Endometrial microvascular endothelial cells (primary cell): ENCODE measurements around the gene ATG4B. TPM values are rescaled to one million over a fixed set of nuclear protein-coding genes. Genes with fewer than 3 reads are reported as not detected.

Experiments
- in situ Hi-C: cut with HindIII; loops from 2 replicates; pipeline ENCODE4 v1.10.0; 2017; ENCODE audit warnings: low sequenced_read_pairs, low pct_unique_long_range_greater_than_20kb; ENCODE audit errors: inconsistent ontology term
- total RNA-seq: library from RNA; depleted of rRNA; stranded (reverse); fragments of >200 nt; gene quantifications from one replicate; pipeline ENCODE4 v1.2.3, GENCODE V29; 2015; ENCODE audit errors: inconsistent ontology term

The ATG4B gene
- total RNA-seq, 1 donor from 2014 or later: 67.7 TPM

DNA sequence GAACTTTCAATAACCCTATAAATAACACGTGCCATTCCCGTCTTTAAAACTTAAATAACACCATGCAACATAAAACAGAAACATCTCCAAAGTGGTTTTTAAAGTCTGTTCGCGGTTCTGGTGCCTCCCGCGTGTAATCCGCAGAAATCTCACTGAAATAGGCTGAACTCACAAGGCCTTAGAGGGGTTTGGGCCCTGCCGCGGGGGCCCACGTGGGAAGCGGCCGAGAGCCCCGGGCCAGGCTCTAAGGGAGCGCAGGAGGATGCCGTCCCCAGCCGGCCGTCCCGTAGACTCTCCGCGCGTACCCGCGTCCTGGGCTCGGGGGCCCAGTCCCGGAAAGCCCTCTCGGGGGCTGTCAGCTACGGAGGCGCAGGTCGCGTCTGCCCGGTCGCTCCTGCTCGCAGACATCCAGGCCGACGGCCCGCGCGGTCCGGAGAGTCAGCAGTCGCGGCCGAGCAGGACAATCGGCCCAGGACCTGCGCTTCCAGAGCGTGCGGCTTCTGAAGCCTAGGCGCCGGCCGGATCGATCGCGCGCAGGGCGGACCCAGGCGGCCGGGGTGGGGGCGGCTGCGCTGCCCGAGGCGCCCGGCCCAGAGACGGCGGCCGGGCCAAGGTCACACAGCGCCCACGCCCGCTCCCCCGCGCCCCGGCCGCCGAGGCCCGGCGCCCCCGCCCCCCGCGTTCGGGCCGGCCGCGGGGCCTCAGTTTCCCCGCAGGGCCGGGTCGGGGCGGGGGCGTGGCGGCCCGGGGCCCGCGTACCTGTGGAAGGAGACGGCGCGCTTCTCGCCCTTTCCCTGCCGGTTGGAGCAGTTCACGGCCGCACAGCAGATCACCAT, 1.1 kb upstream of the ATG4B start:
- in situ Hi-C loops: no loop called here

DNA sequence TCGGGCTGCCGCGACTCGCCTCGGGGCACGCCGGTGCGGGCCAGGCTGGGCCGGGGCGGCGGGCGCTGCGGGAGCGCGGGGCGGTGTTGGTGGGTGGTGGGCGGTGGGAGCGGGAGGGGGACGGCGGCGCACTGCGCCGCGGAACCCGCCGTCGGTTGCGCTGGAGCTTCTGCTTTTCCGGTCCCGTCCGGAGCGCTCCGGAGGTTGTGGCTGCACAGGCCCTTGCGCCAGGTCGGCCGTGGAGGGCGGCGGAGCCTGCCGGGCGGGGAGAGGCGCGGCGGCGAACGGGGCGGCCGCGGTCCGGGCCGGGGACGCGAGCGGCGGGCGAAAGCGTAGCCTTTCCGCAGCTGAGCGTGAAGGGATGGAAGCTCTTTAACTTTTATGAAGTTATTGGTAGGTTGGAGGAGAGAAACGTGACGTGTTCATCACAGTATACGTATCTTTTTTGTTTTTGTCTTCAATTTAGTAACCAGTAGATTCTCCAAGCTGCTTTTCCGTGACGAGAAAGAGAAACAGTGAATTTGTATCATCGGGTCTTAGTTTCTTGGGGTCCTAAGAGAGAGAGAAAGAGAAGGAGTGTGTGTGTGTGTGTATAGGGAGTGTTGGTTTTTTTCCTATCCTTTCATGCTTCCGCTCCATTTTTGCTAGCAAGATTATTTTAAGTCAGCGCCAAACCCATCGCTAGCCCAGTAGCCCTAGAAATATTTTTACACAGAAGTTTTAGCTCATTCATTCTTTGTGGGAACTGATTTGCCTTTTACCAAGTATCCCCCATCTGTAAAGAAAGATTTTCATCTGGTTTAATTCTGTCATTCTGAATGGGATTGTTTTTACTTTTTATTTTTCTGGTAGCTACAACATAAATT, 535 bp downstream of the ATG4B start:
- in situ Hi-C loops: no loop called here

DNA sequence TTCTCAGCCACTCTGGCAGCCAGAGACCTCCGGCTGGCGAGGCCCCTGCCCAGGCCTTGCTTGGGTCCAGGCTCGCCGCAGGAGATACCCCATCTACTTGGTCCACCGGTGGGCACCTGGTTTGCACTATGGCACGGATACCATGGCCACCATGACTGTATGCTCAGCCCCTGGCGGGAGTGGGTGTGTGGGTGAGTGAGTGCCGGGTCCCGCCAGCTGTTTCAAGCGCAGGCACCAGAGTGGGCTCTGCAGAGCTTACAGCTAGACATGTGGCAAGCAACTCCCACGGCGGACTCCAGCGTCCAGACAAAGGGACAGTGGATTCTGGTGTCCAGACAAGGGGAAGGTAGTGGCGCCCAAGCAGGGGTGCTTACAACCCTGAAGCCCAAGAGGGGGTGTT, 1.4 kb downstream of the ATG4B start:
- in situ Hi-C loops: no loop called here

DNA sequence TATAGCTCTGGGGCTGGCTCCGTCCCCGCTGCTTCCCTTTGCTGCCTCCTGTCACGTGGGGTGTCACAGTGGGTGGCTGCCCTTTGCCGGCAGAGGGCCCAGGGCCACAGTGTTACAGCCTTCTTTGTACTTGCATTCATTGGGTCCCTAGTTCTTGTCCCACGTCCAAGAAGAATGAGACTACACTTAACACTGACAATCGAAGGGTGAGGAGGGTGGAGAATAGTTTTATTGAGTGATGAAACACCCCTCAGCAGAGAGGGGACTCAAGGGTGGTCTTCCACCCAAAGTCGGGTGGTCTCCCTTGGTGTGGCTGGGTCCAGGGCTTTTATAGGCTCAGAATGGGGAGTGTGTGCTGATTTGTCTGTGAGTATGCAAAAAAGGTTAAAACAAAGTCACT, 1.9 kb downstream of the ATG4B start:
- in situ Hi-C loops: no loop called here

DNA sequence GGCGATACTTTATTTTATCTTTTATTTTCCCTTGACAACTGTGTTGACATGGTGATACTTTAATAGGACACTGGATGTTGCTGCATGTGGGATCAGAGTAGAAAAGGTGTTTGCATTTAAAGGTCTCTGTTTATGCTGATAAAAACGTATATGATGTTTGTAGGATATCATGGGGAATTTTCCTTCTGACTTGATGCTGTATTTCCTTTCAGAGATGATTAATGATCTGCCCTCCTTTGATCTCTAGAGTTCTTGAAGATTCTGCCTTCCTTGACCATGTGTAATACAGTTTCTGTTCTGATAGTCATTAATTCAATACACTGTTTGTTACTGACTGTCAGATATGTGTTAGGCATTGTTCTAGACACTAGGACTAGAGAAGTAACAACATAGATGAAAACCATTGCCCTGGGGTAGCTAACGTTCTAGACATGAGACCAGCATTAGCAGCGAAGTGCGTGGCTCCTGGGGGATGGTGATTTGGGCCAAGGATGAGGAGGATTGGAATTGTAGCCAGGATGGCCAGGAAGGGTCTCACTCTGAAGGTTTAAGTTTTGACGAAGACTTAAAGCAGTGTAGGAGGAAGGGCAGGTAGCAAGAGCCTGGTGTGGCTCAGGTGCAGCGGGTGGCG, 2.8 kb downstream of the ATG4B start:
- in situ Hi-C loops: no loop called here

DNA sequence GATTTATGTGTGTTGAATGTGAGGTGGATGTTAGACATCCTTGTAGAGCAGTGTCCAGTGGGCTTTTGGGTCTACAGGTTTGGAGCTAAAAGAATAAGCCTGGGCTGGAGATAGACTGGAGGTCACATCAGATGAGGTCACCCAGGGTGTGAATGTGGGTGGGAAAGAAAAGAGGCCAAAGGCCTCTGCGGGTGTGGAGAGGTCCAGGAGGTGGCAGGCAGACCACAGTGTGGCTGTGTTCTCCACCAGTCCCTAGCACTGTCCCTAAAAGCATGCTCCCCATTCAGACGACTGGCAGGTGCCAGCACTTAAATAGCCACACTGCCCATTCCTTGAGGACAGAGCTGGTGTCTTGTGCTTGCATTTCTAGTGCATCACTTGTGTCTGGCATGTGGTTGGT, 4.1 kb downstream of the ATG4B start:
- in situ Hi-C loops: no loop called here

DNA sequence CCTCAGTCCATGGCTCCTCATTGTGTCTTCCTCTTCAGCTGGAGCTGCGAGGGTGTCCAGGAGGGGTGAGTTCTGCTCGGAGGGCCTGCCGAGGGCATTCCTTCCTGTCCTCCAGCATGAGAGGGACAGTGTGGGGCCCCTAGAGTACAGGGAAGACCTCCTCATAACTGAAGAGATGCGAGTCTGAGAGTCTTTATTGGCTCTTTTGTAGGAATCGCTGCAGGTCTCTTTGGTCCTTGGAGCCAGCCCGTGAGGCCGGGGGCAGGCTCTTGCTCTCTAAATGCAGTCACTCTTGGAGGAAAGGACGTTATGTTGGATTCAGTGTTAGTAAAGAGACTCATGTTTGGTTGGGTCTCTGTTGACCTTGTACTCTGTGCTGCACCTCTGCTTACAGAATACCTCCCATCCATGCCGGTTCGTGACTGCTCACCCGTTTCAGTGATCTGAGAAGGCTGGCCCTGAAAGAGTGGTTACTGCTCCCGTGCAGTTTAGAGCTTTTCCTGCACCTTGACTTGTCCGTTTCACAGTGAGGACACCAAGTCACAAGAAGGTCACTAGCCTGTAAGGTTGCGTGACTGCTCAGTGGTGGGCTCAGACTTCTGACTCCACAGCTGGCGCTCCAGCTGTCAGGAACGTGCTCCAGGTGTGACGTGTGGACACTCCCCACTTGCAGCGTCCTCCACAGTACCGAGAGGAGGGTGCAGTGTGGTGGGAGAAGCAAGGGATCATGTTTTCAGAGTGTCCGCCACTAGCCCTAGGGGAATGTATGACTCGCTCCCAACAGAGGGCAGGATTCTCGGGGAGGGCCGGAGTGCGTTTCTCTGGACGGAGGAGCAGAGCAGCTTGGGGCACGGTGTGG, 7.8 kb downstream of the ATG4B start:
- in situ Hi-C loops: no loop called here

DNA sequence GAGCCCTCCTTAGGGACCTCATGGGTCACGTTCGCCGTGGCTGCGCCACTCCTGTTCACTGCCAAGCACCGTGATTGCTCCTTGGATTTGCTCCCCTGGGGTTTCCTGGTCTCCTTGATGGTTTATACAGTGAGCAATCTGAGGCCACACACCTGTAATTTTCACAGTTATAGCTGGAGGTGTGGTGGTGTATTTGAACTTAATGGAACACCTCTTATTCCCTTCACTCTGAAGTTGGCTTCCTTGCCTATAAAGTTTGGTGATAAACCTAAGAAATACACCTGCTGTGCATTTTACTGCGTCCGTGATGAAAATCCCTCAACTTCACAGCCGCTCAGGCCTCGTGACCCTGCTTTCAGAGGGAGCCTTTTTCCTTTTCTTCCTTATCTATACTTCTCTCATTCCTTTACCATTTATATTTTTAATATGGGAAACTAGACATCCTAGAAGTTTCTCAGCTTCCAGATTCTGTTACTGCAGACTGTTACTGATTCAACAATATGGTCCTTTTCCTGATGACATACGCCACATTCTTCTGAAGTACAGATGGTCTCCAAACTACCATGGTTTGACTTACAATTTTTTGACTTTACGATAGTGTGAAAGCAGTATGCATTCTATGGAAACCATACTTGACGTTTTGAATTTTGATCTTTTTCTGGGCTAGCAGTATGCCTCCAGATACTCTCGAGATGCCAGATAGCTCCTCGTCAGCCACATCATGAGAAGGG, 8.6 kb downstream of the ATG4B start:
- in situ Hi-C loops: no loop called here

DNA sequence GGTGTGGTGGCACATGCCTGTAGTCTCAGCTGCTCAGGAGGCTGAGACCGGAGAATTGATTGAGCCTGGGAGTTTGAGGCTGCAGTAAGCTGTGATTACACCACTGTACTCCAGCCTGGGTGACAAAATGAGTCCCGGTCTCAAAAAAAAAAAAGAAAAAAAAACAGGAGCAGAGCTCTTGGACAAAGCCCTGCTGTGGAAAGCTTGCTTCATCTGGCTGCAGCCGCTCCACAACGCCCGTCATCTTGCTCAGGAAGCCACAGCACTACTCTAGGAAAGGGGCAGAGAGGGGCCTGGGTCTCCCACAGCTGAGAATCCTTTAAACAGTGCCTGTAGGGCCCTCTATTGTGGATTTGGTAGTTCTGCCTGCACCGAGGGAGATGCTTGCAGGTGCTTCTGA, 11.0 kb downstream of the ATG4B start:
- in situ Hi-C loops: no loop called here

DNA sequence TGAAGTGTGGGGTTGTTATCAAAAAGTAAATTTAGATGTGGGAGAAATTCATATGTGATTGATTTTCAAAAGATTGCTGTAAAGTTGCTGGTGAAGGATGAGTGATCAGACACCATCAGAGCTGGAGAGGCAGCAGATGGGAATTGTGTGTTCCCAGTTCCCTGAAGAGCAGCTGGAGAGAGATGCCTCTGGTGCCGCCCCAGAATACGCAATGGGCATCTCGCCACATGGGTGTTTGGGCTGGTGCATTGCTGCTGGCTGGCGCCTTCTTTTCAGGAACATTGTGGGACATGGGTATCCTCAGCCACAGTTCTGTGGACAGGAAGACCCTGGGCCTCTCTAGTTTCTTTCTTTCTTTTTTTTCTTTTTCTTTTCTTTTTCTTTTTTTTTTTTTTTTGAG, 11.9 kb downstream of the ATG4B start:
- in situ Hi-C loops: no loop called here

DNA sequence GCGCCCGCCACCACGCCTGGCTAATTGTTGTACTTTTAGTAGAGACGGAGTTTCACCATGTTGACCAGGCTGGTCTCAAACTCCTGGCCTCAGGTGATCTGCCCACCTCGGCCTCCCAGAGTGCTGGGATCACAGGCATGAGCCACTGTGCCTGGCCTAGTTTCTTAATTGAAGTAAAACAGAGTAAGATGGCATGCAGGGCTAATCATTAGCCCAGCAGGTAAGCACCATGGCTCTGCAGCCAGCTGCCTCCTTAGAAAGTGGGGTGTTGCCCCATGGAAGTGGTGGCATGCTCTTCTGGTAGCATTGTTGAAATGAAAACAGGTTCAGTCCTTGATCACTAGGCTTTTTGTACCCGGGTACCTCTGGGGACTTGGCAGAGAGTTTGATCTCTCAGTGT, 12.4 kb downstream of the ATG4B start:
- in situ Hi-C loops: no loop called here

DNA sequence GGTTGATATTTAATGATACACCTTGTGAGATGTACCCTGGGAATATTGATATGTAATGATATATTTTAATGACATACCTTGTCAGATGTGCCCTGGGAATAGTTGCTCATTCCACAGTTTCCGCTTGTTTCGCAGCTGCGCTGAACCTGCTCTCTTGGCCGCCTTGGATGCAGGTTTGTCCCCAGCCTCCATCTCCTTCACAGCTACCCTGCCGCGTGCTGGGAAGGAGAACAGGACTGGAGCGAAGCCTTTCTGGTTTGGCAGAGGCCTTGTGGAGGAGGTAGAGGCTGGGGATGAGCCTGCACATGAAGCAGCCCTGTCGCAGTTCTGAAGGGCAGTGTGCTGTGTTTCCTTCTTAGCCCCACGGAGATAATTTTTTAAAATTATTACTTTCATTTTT, 14.6 kb downstream of the ATG4B start:
- in situ Hi-C loops: no loop called here

DNA sequence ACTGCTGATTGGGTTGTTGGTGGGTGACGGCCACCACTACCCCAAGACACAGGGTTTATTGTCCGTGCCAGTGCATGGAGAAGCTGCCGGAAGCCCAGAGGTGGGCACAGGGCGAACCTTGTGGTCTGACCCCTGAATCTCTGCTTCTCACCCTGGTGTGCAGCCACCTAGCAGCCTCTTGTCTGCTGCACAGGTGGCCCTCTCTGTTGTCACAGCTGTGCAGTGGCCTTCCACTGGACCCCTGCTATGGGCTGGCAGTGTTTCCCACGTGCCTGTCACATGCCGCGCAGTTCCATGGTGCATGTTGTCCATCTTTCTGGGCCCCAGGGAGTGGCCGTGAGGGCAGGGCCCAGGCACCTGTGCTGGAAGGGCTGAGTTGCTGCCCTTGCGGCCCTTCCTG, 15.2 kb downstream of the ATG4B start:
- in situ Hi-C loops: no loop called here

DNA sequence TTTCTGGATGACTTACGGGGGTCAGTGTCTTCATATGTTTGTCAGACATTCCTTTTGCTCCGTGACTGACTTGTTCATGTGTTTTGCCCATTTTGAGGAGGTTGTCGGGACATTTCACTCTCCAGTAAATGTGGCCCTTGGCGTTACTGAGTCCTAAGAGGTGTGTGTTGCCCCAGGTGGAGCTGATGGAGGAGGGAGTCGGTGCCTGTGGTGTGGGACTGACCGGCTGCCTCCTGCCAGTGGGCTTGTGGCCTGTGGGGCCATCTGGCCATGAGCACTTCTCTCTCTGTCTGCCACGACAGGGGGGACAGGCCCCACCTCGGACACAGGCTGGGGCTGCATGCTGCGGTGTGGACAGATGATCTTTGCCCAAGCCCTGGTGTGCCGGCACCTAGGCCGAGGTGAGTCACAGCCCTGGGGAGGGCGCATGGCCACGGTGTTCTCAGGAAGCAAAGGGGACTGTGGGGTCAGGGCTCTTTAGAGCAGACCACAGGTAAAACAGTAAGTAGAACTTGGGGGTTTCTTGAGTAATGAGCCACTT, 15.8 kb downstream of the ATG4B start:
- in situ Hi-C loops: no loop called here

DNA sequence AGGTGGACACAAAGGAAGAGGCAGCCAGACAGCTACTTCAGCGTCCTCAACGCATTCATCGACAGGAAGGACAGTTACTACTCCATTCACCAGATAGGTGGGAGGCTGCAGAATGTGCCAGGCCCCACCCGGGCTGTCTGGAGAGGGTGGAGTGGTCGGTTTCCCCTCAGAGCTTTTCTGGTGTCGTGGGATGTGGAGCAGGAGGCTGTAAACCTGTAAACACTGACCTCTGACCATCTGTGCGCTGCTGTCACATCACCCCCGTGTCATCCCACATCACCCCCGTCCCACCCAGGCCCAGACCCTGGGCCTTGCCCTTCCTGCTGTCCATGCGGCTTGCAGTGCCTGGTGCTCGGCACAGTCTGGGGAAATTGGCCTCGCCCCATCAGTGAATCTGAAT, 17.1 kb downstream of the ATG4B start:
- in situ Hi-C loops: no loop called here

DNA sequence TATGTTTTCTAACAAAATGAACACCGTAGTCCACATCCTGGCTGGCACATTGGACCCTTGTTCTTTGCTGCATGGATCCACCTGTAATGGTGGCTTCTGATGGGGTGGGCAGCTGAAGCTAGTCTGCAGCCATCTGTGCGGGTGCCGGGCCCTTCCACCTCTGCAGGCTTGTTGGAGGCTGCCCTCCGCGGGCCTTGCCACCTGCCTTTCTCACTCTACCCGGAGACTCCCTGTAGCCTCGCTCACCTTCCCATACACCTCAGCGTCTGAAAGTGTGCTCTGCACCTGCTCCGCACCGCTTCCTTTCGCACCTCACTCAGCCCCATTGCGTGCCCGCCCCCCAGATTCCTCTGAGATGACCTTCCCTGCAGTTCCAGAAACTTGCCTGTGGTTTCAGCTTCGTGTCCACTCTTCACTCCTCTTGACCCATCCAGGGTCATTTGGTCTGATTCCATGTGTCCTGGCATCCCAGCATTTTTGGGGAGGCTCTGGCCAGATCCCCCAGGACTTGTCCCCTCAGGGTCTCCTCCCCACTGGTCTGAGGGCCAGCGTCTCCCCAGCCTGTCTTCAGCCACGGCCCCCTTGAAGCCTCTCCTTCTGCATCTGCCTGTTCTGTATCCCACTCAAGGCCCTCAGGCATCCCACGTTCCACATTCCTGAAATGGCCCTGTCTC, 18.2 kb downstream of the ATG4B start:
- in situ Hi-C loops: no loop called here

DNA sequence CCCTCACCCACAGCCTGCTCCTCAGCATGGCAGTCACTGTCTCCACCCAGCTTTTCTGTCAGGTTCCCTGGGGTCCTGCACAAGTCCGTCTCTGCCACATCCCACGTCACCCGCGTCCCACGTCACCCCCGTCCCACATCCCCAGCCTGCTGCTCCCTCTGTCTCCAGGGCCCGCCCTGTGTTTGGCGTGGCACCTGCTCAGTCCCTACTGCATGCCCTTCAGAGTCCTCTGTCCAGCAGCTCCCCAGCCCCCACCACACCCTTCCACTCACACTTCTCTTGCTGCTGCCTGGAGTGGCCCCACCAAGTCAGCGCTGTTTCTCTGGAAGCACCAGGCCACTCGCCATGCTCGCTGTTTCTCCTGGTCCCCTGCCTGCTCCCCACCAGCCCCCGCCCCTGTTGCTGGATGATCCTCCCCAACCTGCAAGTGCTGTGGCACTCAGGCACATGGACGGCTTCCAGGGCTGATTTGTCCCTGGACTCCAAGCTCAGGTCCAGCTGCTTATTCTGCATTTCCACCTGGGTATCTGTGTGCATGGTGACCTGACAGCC, 18.8 kb downstream of the ATG4B start:
- in situ Hi-C loops: no loop called here
